ENCODE measurements around the gene PTP4A2.
"Not testable (repeated sequence)": the region's sequence is repeated elsewhere in the genome, so short reads cannot be mapped to it uniquely, and the experiment has no call there.

Gene PTP4A2

DNA sequence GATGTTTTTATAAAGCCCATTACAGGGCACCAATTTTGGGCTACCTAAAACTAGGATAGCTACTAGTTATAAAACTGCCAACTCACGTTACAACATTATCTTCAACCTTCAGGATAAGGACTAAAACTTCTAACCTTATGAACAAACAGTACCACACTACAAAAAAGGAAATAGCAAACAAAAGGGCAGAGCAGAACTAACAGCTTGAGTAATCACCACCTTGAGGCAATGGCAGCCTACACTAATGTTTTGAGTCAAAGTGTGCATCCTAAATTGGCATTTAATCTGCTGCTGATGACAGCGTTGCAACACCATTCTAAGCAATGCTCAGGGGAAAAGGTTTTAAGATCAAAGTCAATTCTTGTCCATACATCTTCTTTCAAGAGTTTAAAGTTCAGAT, 27.2 kb downstream of the PTP4A2 start:
- Histone ChIP-seq H3K36me3 (peaks cover 90% of the 10 kb centered on the region), H3K9ac (no peak overlapping the region), H3K27me3 (no peaks in the 10 kb centered on the region), H3K9me3 (peaks cover 5% of the 10 kb centered on the region; the same call in 1 of the 2 replicates), H4K20me1 (peaks cover 67% of the 10 kb centered on the region), H3K27ac (no peak overlapping the region), H3K4me2 (no peak overlapping the region), H3K4me3 (no peak overlapping the region), H3K4me1 (peaks cover 20% of the 10 kb centered on the region)
- peak; percentile 17; the same call in 1 of the 2 replicates for TF ChIP-seq Cebpa-rat (IDR thresholded peaks at IDR 0.05)

DNA sequence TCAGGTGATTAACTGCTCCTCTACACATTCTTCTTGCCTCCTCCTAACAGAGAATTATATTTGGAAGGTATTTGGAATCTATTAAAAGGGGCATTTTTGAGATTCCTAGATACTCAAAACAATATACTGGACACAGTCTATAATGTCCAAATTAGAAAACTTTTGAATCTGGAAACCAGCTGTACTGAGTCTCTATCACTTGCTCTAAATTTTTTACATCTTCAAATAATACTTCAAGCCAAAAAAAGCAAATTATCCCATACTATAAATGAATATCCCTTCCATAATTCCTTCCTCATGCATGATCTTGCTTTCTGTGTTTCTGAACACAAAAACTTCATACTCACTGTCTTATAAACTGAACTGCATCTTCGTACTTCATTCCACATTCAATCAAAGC, 28.5 kb downstream of the PTP4A2 start:
- H3K36me3 ChIP-seq, result peaks cover 92% of the 10 kb centered on the region
- peaks cover 5% of the 10 kb centered on the region; the same call in 1 of the 2 replicates for H3K9me3 ChIP-seq
- peaks cover 20% of the 10 kb centered on the region for H3K4me1 ChIP-seq
- no peak overlapping the region for H3K4me2 ChIP-seq
- H3K9ac ChIP-seq, result no peak overlapping the region
- no peaks in the 10 kb centered on the region for H3K27me3 ChIP-seq
- no peak overlapping the region for H3K4me3 ChIP-seq
- no peak for TF ChIP-seq Cebpa-rat (IDR thresholded peaks at IDR 0.05)
- H3K27ac ChIP-seq, result no peak overlapping the region
- H4K20me1 ChIP-seq, result peaks cover 62% of the 10 kb centered on the region

GRCh38 chr1:31906557-31906956, 31.6 kb downstream of the PTP4A2 start:
- Histone ChIP-seq H3K4me3 (no peak overlapping the region), H3K9ac (no peak overlapping the region), H3K27ac (no peak overlapping the region), H3K4me1 (peaks cover 7% of the 10 kb centered on the region), H4K20me1 (peaks cover 31% of the 10 kb centered on the region), H3K36me3 (peaks cover 66% of the 10 kb centered on the region), H3K27me3 (no peaks in the 10 kb centered on the region), H3K9me3 (no peaks in the 10 kb centered on the region), H3K4me2 (no peak overlapping the region)
- no peak for TF ChIP-seq Cebpa-rat (IDR thresholded peaks at IDR 0.05)

GRCh38 chr1:31905681-31906080, 32.5 kb downstream of the PTP4A2 start:
- H3K36me3 ChIP-seq, result peaks cover 57% of the 10 kb centered on the region

DNA sequence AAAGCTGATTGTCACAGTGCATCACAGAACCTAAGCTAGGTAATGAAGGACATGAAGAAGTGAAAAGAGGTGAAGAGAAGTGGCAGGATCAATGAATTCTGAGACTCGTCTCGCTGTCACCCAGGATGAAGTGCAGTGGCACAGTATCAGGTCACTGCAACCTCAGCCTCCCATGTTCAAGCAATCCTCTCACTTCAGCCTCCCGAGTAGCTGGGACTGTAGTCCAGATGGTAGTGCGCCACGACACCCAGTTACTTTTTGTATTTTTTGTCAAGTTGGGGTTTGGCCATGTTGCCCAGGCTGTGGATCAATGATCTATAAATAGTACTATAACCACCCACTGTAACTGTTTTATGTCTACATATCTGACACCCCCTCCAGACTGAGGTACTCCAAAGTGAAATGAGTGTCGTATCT, 33.1 kb downstream of the PTP4A2 start:
- Histone ChIP-seq H3K4me1 (no peaks in the 10 kb centered on the region), H3K9ac (no peak overlapping the region), H3K27ac (no peak overlapping the region), H3K4me2 (no peak overlapping the region), H3K27me3 (no peaks in the 10 kb centered on the region), H3K36me3 (peaks cover 53% of the 10 kb centered on the region), H4K20me1 (peaks cover 16% of the 10 kb centered on the region), H3K4me3 (no peak overlapping the region), H3K9me3 (no peaks in the 10 kb centered on the region)
- no peak for TF ChIP-seq Cebpa-rat (IDR thresholded peaks at IDR 0.05)

More at GRCh38 chr1:31905681-31906080, 32.5 kb downstream of the PTP4A2 start:
- no peaks in the 10 kb centered on the region for H3K4me1 ChIP-seq
- H3K27me3 ChIP-seq, result no peaks in the 10 kb centered on the region
- no peaks in the 10 kb centered on the region for H3K9me3 ChIP-seq
- H3K4me2 ChIP-seq, result no peak overlapping the region
- no peak overlapping the region for H3K27ac ChIP-seq
- peaks cover 22% of the 10 kb centered on the region for H4K20me1 ChIP-seq
- no peak overlapping the region for H3K4me3 ChIP-seq
- no peak for TF ChIP-seq Cebpa-rat (IDR thresholded peaks at IDR 0.05)
- no peak overlapping the region for H3K9ac ChIP-seq

DNA sequence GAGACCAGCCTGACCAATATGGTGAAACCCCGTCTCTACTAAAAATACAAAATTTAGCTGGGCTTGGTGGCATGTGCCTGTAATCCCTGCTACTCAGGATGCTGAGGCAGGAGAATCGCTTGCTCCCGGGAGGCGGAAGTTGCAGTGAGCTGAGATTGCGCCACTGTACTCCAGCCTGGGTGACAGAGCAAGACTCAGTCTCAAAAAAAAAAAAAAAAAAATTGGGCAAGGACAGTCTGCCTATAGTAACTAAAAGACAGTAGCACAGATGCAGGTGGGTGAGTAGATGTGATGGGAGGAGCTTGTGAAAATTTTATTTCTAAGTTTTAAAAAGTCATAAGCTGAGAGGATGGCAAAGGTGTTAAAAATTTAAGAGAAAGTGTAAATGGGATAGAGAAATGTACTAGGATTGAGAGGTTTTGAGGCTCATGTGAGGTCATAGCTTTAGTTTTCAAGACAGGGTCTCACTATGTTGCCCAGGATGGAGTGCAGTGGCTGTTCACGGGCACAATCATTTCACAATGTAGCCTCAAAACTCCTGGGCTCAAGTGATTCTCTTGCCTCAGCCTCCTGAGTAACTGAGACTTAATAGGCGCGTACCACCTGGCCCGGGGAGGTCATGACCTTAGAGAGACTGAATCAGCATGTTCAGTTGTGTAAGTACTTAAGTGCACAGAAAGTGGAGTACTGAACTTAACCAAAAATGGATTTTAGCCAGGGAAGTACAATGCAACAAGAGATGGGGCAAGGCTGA, 33.7 kb downstream of the PTP4A2 start:
- no peaks in the 10 kb centered on the region for H3K4me1 ChIP-seq
- H3K27ac ChIP-seq, result no peak overlapping the region
- no peak for TF ChIP-seq Cebpa-rat (IDR thresholded peaks at IDR 0.05)
- no peak overlapping the region for H3K4me2 ChIP-seq
- no peak overlapping the region for H3K9ac ChIP-seq
- H3K27me3 ChIP-seq, result no peaks in the 10 kb centered on the region
- peaks cover 10% of the 10 kb centered on the region; the same call in 1 of the 2 replicates for H4K20me1 ChIP-seq
- no peaks in the 10 kb centered on the region for H3K9me3 ChIP-seq
- no peak overlapping the region for H3K4me3 ChIP-seq
- H3K36me3 ChIP-seq, result peaks cover 47% of the 10 kb centered on the region

GRCh38 chr1:31902510-31902860, 35.7 kb downstream of the PTP4A2 start:
- H3K9ac ChIP-seq, result no peak overlapping the region
- H3K27ac ChIP-seq, result no peak overlapping the region
- peaks cover 29% of the 10 kb centered on the region for H3K36me3 ChIP-seq
- H3K27me3 ChIP-seq, result no peaks in the 10 kb centered on the region
- no peaks in the 10 kb centered on the region for H3K9me3 ChIP-seq
- H3K4me2 ChIP-seq, result no peak overlapping the region
- H3K4me3 ChIP-seq, result no peak overlapping the region
- peaks cover 6% of the 10 kb centered on the region; the same call in 1 of the 2 replicates for H4K20me1 ChIP-seq
- H3K4me1 ChIP-seq, result no peaks in the 10 kb centered on the region
- TF ChIP-seq Cebpa-rat (IDR thresholded peaks at IDR 0.05), result no peak

- no peak overlapping the region for H3K9ac ChIP-seq
- H3K9me3 ChIP-seq, result no peaks in the 10 kb centered on the region
- no peak for TF ChIP-seq Cebpa-rat (IDR thresholded peaks at IDR 0.05)
- no peak overlapping the region for H3K27ac ChIP-seq
- no peak overlapping the region for H3K4me3 ChIP-seq
- peaks cover 23% of the 10 kb centered on the region for H3K36me3 ChIP-seq
- no peaks in the 10 kb centered on the region for H3K27me3 ChIP-seq
- H3K4me1 ChIP-seq, result no peaks in the 10 kb centered on the region
- no peak overlapping the region for H3K4me2 ChIP-seq
- H4K20me1 ChIP-seq, result peaks cover 6% of the 10 kb centered on the region; the same call in 1 of the 2 replicates
Measured at GRCh38 chr1:31901838-31902509, 36.2 kb downstream of the PTP4A2 start.

DNA sequence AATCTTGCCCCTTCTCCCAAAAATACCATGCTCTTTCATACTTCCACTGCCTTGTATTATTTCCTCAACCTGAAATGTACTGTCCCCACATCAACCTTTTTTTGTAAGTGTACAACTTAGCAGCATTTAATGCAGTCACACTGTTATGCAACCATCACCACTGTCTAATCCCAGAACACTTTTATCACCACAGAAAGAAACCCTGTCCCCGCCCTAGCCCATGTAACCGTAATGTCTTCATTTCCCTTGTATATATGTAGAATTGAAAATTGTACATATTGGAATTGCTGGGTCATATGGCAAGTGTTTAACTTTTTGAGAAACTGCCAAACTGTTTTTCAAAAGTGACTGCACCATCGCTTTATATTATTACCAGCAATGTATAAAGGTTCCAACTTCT, 37.4 kb downstream of the PTP4A2 start:
- Histone ChIP-seq H3K4me2 (no peak overlapping the region), H3K27me3 (no peaks in the 10 kb centered on the region), H3K4me1 (no peaks in the 10 kb centered on the region), H3K9me3 (peaks cover under 1% of the 10 kb centered on the region; the same call in 1 of the 2 replicates), H4K20me1 (peaks cover 6% of the 10 kb centered on the region; the same call in 1 of the 2 replicates), H3K36me3 (peaks cover 12% of the 10 kb centered on the region), H3K4me3 (no peak overlapping the region), H3K9ac (no peak overlapping the region), H3K27ac (no peak overlapping the region)
- TF ChIP-seq Cebpa-rat (IDR thresholded peaks at IDR 0.05), result no peak

- Histone ChIP-seq H3K4me2 (no peak overlapping the region), H4K20me1 (no peaks in the 10 kb centered on the region), H3K9me3 (peaks cover 16% of the 10 kb centered on the region), H3K36me3 (no peaks in the 10 kb centered on the region; the same call in 1 of the 2 replicates), H3K4me3 (no peak overlapping the region), H3K27ac (no peak overlapping the region), H3K9ac (no peak overlapping the region), H3K27me3 (no peaks in the 10 kb centered on the region), H3K4me1 (no peaks in the 10 kb centered on the region)
- TF ChIP-seq Cebpa-rat (IDR thresholded peaks at IDR 0.05), result no peak
Measured at GRCh38 chr1:31897526-31898100, 40.6 kb downstream of the PTP4A2 start.

DNA sequence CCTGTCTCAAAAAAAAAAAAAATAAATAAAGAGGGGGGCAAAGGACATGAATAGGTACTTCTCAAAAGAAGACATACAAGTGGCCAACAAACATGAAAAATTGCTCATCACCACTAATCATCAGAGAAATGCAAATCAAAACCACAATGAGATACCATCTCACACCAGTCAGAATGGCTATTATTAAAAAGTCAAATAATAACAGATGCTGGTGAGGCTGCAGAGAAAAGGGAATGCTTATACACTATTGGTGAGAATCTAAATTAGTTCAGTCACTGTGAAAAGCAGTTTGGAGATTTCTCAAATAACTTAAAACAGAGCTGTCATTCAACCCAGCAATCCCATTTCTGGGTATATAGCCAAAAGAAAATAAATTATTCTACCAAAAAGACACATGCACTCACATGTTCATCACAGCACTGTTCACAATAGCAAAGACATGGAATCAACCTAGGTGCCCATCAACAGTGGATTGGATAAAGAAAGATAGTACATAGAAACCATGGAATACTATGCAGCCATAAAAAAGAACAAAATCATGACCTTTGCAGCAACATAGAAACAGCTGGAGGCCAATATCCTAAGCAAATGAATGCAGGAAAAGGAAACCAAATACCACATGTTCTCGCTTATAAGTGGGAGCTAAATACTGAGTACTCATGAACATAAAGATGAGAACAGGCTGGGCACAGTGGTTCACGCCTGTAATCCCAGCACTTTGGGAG, 42.5 kb downstream of the PTP4A2 start:
- not testable (repeated sequence) for H3K4me1 ChIP-seq, H3K9ac ChIP-seq, H3K27ac ChIP-seq, H3K4me2 ChIP-seq, H4K20me1 ChIP-seq, H3K4me3 ChIP-seq, H3K27me3 ChIP-seq, H3K36me3 ChIP-seq
- peaks cover 16% of the 10 kb centered on the region for H3K9me3 ChIP-seq

All from BLaER1 (cell line).